ENCODE data around the gene DNAJB7. TPM values are rescaled to one million over a fixed set of nuclear protein-coding genes. Genes with fewer than 3 reads are reported as not detected.

The DNAJB7 gene
- total and polyA plus RNA-seq, 2 experiments from 2014 or later, result 0.93 TPM; not detected in 1

DNA sequence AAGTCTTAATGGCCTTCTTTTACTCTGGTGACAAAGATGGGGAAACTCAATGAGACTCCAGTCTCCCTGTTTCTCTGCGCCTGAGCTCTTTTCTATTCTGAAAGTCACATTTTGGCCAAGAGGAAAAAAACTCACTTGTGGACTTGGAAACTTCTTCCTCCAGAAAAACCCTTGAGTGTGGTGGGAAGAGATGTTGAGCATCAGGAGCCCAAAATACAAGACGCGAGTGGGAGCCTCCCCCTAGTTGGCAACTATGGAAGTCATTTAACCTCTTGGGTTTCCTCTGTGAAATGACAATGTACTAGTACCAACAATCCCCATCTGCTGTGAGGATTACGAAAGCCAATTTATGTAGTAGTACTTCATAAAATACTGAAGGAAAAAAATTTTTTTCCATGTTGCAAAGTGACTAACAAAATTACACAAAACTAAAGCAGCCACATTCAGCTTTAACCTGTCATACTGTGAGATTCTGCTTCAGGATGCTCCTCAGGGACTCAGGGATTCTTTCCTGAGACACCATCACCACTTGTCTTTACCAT is 42.2 kb downstream of the DNAJB7 start:
- H3K4me3 ChIP-seq, result peak overlapping the region; percentile 82
- H3K27ac ChIP-seq, result no peak overlapping the region
- H3K36me3 ChIP-seq, result peaks cover 17% of the 10 kb centered on the region
- H3K4me1 ChIP-seq (ENCODE audit: low read depth), result peaks cover 4% of the 10 kb centered on the region
- no peaks in the 10 kb centered on the region for H3K9me3 ChIP-seq (ENCODE audit: low read depth)
- peak in 1 of 2 donors; percentile 42 for DNase-seq (ENCODE audit: low read depth in 1 of 2, low spot score in 1 of 2)
- TF ChIP-seq, protein P1, sequence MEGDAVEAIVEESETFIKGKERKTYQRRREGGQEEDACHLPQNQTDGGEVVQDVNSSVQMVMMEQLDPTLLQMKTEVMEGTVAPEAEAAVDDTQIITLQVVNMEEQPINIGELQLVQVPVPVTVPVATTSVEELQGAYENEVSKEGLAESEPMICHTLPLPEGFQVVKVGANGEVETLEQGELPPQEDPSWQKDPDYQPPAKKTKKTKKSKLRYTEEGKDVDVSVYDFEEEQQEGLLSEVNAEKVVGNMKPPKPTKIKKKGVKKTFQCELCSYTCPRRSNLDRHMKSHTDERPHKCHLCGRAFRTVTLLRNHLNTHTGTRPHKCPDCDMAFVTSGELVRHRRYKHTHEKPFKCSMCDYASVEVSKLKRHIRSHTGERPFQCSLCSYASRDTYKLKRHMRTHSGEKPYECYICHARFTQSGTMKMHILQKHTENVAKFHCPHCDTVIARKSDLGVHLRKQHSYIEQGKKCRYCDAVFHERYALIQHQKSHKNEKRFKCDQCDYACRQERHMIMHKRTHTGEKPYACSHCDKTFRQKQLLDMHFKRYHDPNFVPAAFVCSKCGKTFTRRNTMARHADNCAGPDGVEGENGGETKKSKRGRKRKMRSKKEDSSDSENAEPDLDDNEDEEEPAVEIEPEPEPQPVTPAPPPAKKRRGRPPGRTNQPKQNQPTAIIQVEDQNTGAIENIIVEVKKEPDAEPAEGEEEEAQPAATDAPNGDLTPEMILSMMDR (IDR thresholded peaks at IDR 0.05; ENCODE audit: low read depth, low read length), result no peak
- H3K27me3 ChIP-seq, result no peaks in the 10 kb centered on the region

DNA sequence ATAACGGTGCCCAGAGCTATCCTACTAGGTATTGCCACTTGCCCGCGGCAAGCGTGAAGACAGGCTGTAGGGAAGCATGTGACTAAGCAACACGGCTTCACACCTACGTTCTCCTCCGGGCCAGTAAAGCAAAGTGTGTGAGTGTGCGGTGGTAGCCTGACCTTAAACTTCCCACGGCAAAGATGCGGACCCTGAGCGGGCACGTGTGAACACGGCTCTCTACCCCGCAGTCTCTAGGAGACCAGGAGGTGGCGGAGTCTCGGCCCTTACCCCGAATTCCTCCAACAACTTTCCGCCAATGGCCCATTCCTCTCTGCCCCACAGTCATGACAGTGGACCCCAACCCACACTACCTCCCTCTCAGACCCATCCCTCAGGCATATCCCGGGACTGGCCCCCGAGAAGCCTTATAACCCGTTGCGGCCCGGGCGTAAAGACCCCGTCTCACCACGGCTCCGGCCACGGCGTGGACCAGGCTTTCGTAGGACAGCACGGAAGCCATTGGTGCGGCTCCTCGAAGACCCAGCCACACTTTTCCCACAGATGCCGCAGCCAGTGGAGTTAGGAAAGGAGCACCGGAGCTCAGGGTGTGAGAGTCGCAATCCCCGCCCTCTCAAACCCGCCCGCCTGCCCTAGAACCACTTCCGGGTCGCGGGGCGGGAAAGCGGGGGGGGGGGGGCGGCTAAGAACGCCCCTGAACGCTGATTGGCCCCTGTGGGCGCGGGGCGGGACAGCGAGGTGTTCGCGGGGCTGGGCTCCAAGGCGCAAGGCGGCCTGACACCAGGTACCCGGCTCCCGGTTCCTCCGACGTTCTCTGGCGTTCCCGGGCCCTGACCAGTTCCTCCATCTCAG is 42.9 kb downstream of the DNAJB7 start, which contains the start of gene SLC25A17:
SLC25A17 (minus strand) TSS at position 600 of the 852 bp plus-strand sequence; CDS start at position 502, 98 bp downstream.
- peak; percentile 88 to 93 for DNase-seq (ENCODE audit: low read depth in 1 of 2, low spot score in 1 of 2)
- no peaks in the 10 kb centered on the region for H3K9me3 ChIP-seq (ENCODE audit: low read depth)
- peak within 1 kb of the TSS; percentile 91 for H3K27ac ChIP-seq
- peaks cover 4% of the 10 kb centered on the region for H3K4me1 ChIP-seq (ENCODE audit: low read depth)
- H3K27me3 ChIP-seq, result no peaks in the 10 kb centered on the region
- TF ChIP-seq, protein P1 (IDR thresholded peaks at IDR 0.05; ENCODE audit: low read depth, low read length), result peak; percentile 50
- peak within 1 kb of the TSS; percentile 82 for H3K4me3 ChIP-seq
- H3K36me3 ChIP-seq, result peaks cover 15% of the 10 kb centered on the region

DNA sequence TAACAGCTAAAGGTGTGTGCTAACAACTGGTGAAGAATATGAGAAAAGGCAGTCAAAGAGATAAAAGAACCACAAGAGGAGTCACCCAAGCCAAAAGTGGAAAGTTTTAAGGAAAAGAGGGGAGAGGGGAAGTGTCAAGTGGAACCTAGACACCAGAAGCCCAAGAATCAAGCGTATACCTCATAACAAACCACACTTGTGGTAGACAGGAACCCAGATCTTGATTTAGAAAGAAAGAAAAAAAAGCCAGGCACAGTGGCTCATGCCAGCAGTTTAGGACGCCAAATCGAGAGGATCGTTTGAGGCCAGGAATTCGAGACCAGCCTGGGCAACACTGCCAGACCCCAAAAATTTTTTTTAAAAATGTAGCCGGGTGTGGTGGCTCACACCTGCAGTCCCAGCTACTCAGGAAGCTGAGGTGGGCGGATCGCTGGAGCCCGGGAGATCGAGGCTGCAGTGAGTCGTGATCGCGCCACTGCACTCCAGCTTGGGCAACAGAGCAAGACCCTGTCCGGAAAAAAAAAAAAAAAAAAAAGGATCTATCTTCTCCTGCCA is 43.6 kb downstream of the DNAJB7 start:
- no peak for DNase-seq (ENCODE audit: low read depth in 1 of 2, low spot score in 1 of 2)
- peak overlapping the region; percentile 82 for H3K4me3 ChIP-seq
- TF ChIP-seq, protein P1 (IDR thresholded peaks at IDR 0.05; ENCODE audit: low read depth, low read length), result no peak

DNA sequence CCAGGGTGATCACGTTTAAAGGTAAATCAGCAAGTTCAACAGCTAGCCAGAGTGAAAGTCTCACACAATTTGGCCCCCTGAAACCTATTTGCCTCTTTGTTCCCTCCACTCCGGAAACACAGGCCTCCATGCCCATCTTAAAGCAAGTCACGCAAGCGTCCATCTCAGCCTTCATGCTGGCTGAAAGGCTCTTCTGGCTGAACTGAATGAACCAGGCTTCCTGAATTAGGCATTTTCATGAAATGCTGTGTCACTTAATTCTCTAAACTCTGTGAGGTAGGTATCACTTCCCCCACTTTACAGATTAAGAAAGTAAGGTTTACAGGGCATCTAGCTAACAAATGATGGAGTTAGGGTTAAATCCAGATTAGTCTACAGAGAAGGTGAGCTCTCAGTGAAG is 44.2 kb downstream of the DNAJB7 start:
- peaks cover 4% of the 10 kb centered on the region for H3K4me1 ChIP-seq (ENCODE audit: low read depth)

More for the DNA sequence above, 43.6 kb downstream of the DNAJB7 start:
- H3K27ac ChIP-seq, result no peak overlapping the region
- no peaks in the 10 kb centered on the region for H3K27me3 ChIP-seq
- H3K9me3 ChIP-seq (ENCODE audit: low read depth), result no peaks in the 10 kb centered on the region
- H3K36me3 ChIP-seq, result peaks cover 8% of the 10 kb centered on the region
- H3K4me1 ChIP-seq (ENCODE audit: low read depth), result peaks cover 4% of the 10 kb centered on the region

DNA sequence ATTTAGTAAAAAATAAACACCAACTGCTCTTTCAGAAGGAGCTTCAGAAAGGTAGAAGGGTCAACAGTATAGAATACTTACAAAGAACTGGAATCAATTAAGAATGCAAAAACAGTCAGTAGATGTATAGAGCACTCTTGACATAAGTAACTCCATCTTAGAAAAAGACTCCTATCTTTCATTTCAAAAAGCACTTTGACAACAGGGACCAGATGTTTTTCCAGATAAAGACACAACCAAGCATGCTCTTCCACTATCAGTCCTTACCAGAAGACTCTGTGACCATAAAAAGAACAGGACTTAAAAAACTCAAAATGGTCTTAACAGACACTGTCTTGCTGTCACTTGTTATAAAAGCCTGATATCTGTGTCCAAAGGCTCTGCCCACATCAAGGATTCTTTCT is 48.0 kb downstream of the DNAJB7 start:
- H3K4me3 ChIP-seq, result no peak overlapping the region
- TF ChIP-seq, protein P1 (IDR thresholded peaks at IDR 0.05; ENCODE audit: low read depth, low read length), result no peak
- H3K9me3 ChIP-seq (ENCODE audit: low read depth), result no peaks in the 10 kb centered on the region
- no peak overlapping the region for H3K27ac ChIP-seq
- H3K36me3 ChIP-seq, result no peaks in the 10 kb centered on the region
- DNase-seq (ENCODE audit: low read depth in 1 of 2, low spot score in 1 of 2), result no peak
- no peaks in the 10 kb centered on the region for H3K27me3 ChIP-seq
- H3K4me1 ChIP-seq (ENCODE audit: low read depth), result peaks cover 4% of the 10 kb centered on the region

More for the DNA sequence above, 44.2 kb downstream of the DNAJB7 start:
- no peaks in the 10 kb centered on the region for H3K27me3 ChIP-seq
- H3K27ac ChIP-seq, result no peak overlapping the region
- H3K36me3 ChIP-seq, result peaks cover 5% of the 10 kb centered on the region
- no peak for DNase-seq (ENCODE audit: low read depth in 1 of 2, low spot score in 1 of 2)
- no peak overlapping the region for H3K4me3 ChIP-seq
- TF ChIP-seq, protein P1 (IDR thresholded peaks at IDR 0.05; ENCODE audit: low read depth, low read length), result no peak
- no peaks in the 10 kb centered on the region for H3K9me3 ChIP-seq (ENCODE audit: low read depth)

Other genes starting within 250 kb of the DNAJB7 start
- gene MRTFA, start 225.4 kb downstream of the DNAJB7 start, total RNA-seq, result 61.1 and 116 TPM in 2 replicates
- gene MRTFA, start 225.4 kb downstream of the DNAJB7 start, polyA plus RNA-seq, result 32.6 and 44.7 TPM in 2 replicates
- 0.12 and 0.14 TPM in 2 replicates for gene MCHR1, start 182.6 kb downstream of the DNAJB7 start, total RNA-seq
- gene MCHR1, start 182.6 kb downstream of the DNAJB7 start, polyA plus RNA-seq, result 0.59 TPM in 1 of 2 replicates, not detected in the other
- gene SLC25A17, start 42.8 kb downstream of the DNAJB7 start, total RNA-seq, result 11.2 and 12.7 TPM in 2 replicates
- gene SLC25A17, start 42.8 kb downstream of the DNAJB7 start, polyA plus RNA-seq, result 18.1 and 22.2 TPM in 2 replicates
- gene ST13, start 5.5 kb downstream of the DNAJB7 start, total RNA-seq, result 178 and 301 TPM in 2 replicates
- 216 and 221 TPM in 2 replicates for gene ST13, start 5.5 kb downstream of the DNAJB7 start, polyA plus RNA-seq
- gene XPNPEP3, start 5.0 kb downstream of the DNAJB7 start, total RNA-seq, result 15.2 and 18.2 TPM in 2 replicates
- 15.8 and 22.2 TPM in 2 replicates for gene XPNPEP3, start 5.0 kb downstream of the DNAJB7 start, polyA plus RNA-seq
- gene RBX1, start 89.3 kb upstream of the DNAJB7 start, total RNA-seq, result 86.4 and 110 TPM in 2 replicates
- 324 and 356 TPM in 2 replicates for gene RBX1, start 89.3 kb upstream of the DNAJB7 start, polyA plus RNA-seq
- 47.0 and 60.1 TPM in 2 replicates for gene EP300, start 230.5 kb upstream of the DNAJB7 start, total RNA-seq
- 28.5 and 36.6 TPM in 2 replicates for gene EP300, start 230.5 kb upstream of the DNAJB7 start, polyA plus RNA-seq